Central memory CD8-positive, alpha-beta T cell (primary cell): ENCODE measurements around the gene ARHGAP24.

Experiments used
- ATAC-seq: fragments of 150-1000 bp; cut with Tn5 transposase; replicated peaks from 2 replicates; pipeline ENCODE4 v1.10.0; 2022; ENCODE audit warnings: mild to moderate bottlenecking, moderate FRiP score, moderate number of reproducible peaks; ENCODE audit not compliant: poor library complexity, severe bottlenecking; ENCODE audit errors: extremely low read depth
- DNase-seq, 2 donors: peaks; one replicate each; pipeline ENCODE4 v3.0.0; 2021; ENCODE audit warnings: low spot score in 2 of 2
- H3K27ac Mint-ChIP-seq: one replicate; pipeline ENCODE4 v1.8.0; 2022; ENCODE audit warnings: low read depth, mild to moderate bottlenecking, moderate library complexity, mixed read lengths
- H3K27me3 Mint-ChIP-seq: one replicate; pipeline ENCODE4 v1.8.0; 2022; ENCODE audit warnings: mixed read lengths
- H3K36me3 Mint-ChIP-seq: one replicate; pipeline ENCODE4 v1.8.0; 2022; ENCODE audit warnings: mild to moderate bottlenecking, moderate library complexity, mixed read lengths; ENCODE audit not compliant: insufficient read depth
- H3K4me1 Mint-ChIP-seq: one replicate; pipeline ENCODE4 v1.8.0; 2022; ENCODE audit warnings: mixed read lengths
- H3K4me3 Mint-ChIP-seq: one replicate; pipeline ENCODE4 v1.8.0; 2022; ENCODE audit warnings: mild to moderate bottlenecking, moderate library complexity, mixed read lengths
- H3K9me3 Mint-ChIP-seq: one replicate; pipeline ENCODE4 v1.8.0; 2022; ENCODE audit warnings: mixed read lengths

Gene ARHGAP24

GRCh38 chr4:85965529-85965928 lies 490.6 kb downstream of the ARHGAP24 start:
- Mint-ChIP-seq H3K27ac (no peak overlapping the region), H3K4me3 (no peak overlapping the region)
- ATAC-seq = no peak

GRCh38 chr4:85966373-85966772 lies 491.4 kb downstream of the ARHGAP24 start:
- Mint-ChIP-seq H3K27me3 (no peaks in the 10 kb centered on the region), H3K4me1 (no peaks in the 10 kb centered on the region), H3K4me3 (no peak overlapping the region), H3K36me3 (no peaks in the 10 kb centered on the region), H3K27ac (no peak overlapping the region), H3K9me3 (peaks cover 11% of the 10 kb centered on the region)
- DNase-seq = no peak
- no peak for ATAC-seq

More at GRCh38 chr4:85965529-85965928, 490.6 kb downstream of the ARHGAP24 start:
- Mint-ChIP-seq H3K9me3 (peaks cover 11% of the 10 kb centered on the region), H3K4me1 (no peaks in the 10 kb centered on the region), H3K36me3 (no peaks in the 10 kb centered on the region), H3K27me3 (no peaks in the 10 kb centered on the region)
- no peak for DNase-seq

GRCh38 chr4:85967872-85968271 lies 492.9 kb downstream of the ARHGAP24 start:
- H3K27me3 Mint-ChIP-seq = no peaks in the 10 kb centered on the region
- H3K4me1 Mint-ChIP-seq = no peaks in the 10 kb centered on the region
- H3K9me3 Mint-ChIP-seq = peaks cover 19% of the 10 kb centered on the region
- H3K36me3 Mint-ChIP-seq = no peaks in the 10 kb centered on the region
- no peak for DNase-seq
- no peak overlapping the region for H3K4me3 Mint-ChIP-seq
- no peak overlapping the region for H3K27ac Mint-ChIP-seq
- no peak for ATAC-seq

- H3K27ac Mint-ChIP-seq = no peak overlapping the region
- no peaks in the 10 kb centered on the region for H3K27me3 Mint-ChIP-seq
- no peaks in the 10 kb centered on the region for H3K4me1 Mint-ChIP-seq
- no peaks in the 10 kb centered on the region for H3K36me3 Mint-ChIP-seq
- H3K4me3 Mint-ChIP-seq = no peak overlapping the region
- no peak for DNase-seq
- ATAC-seq = no peak
- H3K9me3 Mint-ChIP-seq = peaks cover 18% of the 10 kb centered on the region
Observed at GRCh38 chr4:85968945-85969819, 494.2 kb downstream of the ARHGAP24 start.

GRCh38 chr4:85970535-85970934 lies 495.6 kb downstream of the ARHGAP24 start:
- Mint-ChIP-seq H3K4me3 (no peak overlapping the region), H3K27me3 (no peaks in the 10 kb centered on the region), H3K27ac (no peak overlapping the region), H3K36me3 (no peaks in the 10 kb centered on the region), H3K9me3 (peaks cover 9% of the 10 kb centered on the region), H3K4me1 (no peaks in the 10 kb centered on the region)
- DNase-seq (no peak), ATAC-seq (no peak)

- H3K4me3 Mint-ChIP-seq = no peak overlapping the region
Observed at GRCh38 chr4:85979276-85979675, 504.3 kb downstream of the ARHGAP24 start.

GRCh38 chr4:85986266-85986665 lies 511.3 kb downstream of the ARHGAP24 start:
- no peaks in the 10 kb centered on the region for H3K27me3 Mint-ChIP-seq
- no peak overlapping the region for H3K27ac Mint-ChIP-seq
- ATAC-seq (no peak), DNase-seq (no peak)
- H3K9me3 Mint-ChIP-seq = peaks cover 13% of the 10 kb centered on the region
- H3K4me1 Mint-ChIP-seq = no peaks in the 10 kb centered on the region
- H3K4me3 Mint-ChIP-seq = no peak overlapping the region
- H3K36me3 Mint-ChIP-seq = no peaks in the 10 kb centered on the region

More at GRCh38 chr4:85979276-85979675, 504.3 kb downstream of the ARHGAP24 start:
- no peak for DNase-seq
- no peaks in the 10 kb centered on the region for H3K27me3 Mint-ChIP-seq
- no peaks in the 10 kb centered on the region for H3K4me1 Mint-ChIP-seq
- H3K27ac Mint-ChIP-seq = no peak overlapping the region
- H3K36me3 Mint-ChIP-seq = no peaks in the 10 kb centered on the region
- ATAC-seq = no peak
- H3K9me3 Mint-ChIP-seq = peaks cover 11% of the 10 kb centered on the region

GRCh38 chr4:85993641-85994040 lies 518.7 kb downstream of the ARHGAP24 start:
- DNase-seq = no peak
- H3K9me3 Mint-ChIP-seq = peaks cover 7% of the 10 kb centered on the region
- no peaks in the 10 kb centered on the region for H3K4me1 Mint-ChIP-seq
- H3K36me3 Mint-ChIP-seq = peaks cover 5% of the 10 kb centered on the region
- no peak overlapping the region for H3K27ac Mint-ChIP-seq
- H3K4me3 Mint-ChIP-seq = no peak overlapping the region
- ATAC-seq = no peak
- H3K27me3 Mint-ChIP-seq = no peaks in the 10 kb centered on the region

GRCh38 chr4:85994576-85994975 lies 519.6 kb downstream of the ARHGAP24 start:
- Mint-ChIP-seq H3K9me3 (peaks cover 7% of the 10 kb centered on the region), H3K27ac (no peak overlapping the region), H3K4me1 (no peaks in the 10 kb centered on the region), H3K4me3 (no peak overlapping the region), H3K27me3 (no peaks in the 10 kb centered on the region), H3K36me3 (peaks cover 5% of the 10 kb centered on the region)
- ATAC-seq (no peak), DNase-seq (no peak)

- ATAC-seq = no peak
- H3K27me3 Mint-ChIP-seq = no peaks in the 10 kb centered on the region
- no peak overlapping the region for H3K27ac Mint-ChIP-seq
- no peak for DNase-seq
- H3K4me1 Mint-ChIP-seq = no peaks in the 10 kb centered on the region
- no peak overlapping the region for H3K4me3 Mint-ChIP-seq
- peaks cover 7% of the 10 kb centered on the region for H3K9me3 Mint-ChIP-seq
- peaks cover 5% of the 10 kb centered on the region for H3K36me3 Mint-ChIP-seq
Observed at GRCh38 chr4:85995361-85995760, 520.4 kb downstream of the ARHGAP24 start.

- Mint-ChIP-seq H3K4me3 (no peak overlapping the region), H3K4me1 (no peaks in the 10 kb centered on the region), H3K9me3 (peaks cover 15% of the 10 kb centered on the region), H3K27ac (no peak overlapping the region), H3K27me3 (no peaks in the 10 kb centered on the region), H3K36me3 (peaks cover 2% of the 10 kb centered on the region)
- no peak for ATAC-seq
- DNase-seq = no peak
Observed at GRCh38 chr4:86001591-86001990, 526.6 kb downstream of the ARHGAP24 start.

- peaks cover 2% of the 10 kb centered on the region for H3K36me3 Mint-ChIP-seq
- no peak overlapping the region for H3K27ac Mint-ChIP-seq
- H3K27me3 Mint-ChIP-seq = no peaks in the 10 kb centered on the region
- no peak overlapping the region for H3K4me3 Mint-ChIP-seq
- H3K9me3 Mint-ChIP-seq = peaks cover 9% of the 10 kb centered on the region
- ATAC-seq = no peak
- no peak for DNase-seq
- no peaks in the 10 kb centered on the region for H3K4me1 Mint-ChIP-seq
Observed at GRCh38 chr4:86004030-86004429, 529.1 kb downstream of the ARHGAP24 start.

GRCh38 chr4:86006057-86006456 lies 531.1 kb downstream of the ARHGAP24 start:
- no peak overlapping the region for H3K4me3 Mint-ChIP-seq

More at GRCh38 chr4:86006057-86006456, 531.1 kb downstream of the ARHGAP24 start:
- DNase-seq = no peak
- no peaks in the 10 kb centered on the region for H3K4me1 Mint-ChIP-seq
- peaks cover 9% of the 10 kb centered on the region for H3K9me3 Mint-ChIP-seq
- no peak for ATAC-seq
- H3K27ac Mint-ChIP-seq = no peak overlapping the region
- no peaks in the 10 kb centered on the region for H3K27me3 Mint-ChIP-seq
- H3K36me3 Mint-ChIP-seq = peaks cover 2% of the 10 kb centered on the region
